ENCODE data around the gene SCN2B. TPM values are rescaled to one million over a fixed set of nuclear protein-coding genes. Genes with fewer than 3 reads are reported as not detected.

The SCN2B gene
- total and polyA plus RNA-seq, 10 of the 15 experiments (the other 5 are each of a cell fraction or from before 2014, with no cell fraction given): 0.01 TPM; not detected in 9

DNA sequence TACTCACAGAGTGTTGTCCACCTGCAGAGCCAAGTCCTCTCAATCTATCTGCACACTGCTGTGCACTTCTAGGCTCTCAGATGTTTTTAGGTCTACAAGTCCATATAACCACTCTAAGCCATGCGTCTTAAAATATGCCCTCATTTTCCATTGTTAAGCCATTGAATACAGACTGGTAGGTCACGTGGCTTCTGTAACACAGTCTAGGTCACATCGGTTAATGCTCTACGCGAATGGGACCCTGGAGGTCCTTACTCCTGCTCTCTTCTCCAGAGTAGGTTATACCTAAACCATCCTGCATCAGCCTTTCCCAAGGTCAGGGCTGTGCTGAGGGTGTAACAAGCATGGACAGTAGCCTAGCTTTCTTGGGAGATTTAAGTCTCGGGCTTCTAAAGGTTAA is 47.6 kb upstream of the SCN2B start:
- BruUV-seq (replicated peaks): no TSS peak
- no peak for ATAC-seq
- CTCF ChIA-PET: interaction anchor here (0.9 to 4.4 kb wide), 5 partner anchors 11 to 35 kb away, joined by 3 to 28 read pairs (median 4); no protein-coding TSS in a partner anchor
- H3K9ac ChIP-seq (ENCODE audit: control insufficient read depth, insufficient read depth, low read length): no peak overlapping the region
- no peak for DNase-seq (ENCODE audit: low read depth, low spot score)
- H3K27me3 ChIP-seq (replicated peaks in 1 of 2; ENCODE audit: control insufficient read depth in 2 of 2, insufficient read depth in 2 of 2, low read length in 1 of 2): no peaks in the 10 kb centered on the region
- no peak for FAIRE-seq
- no peaks in the 10 kb centered on the region for H3K36me3 ChIP-seq (ENCODE audit: control insufficient read depth in 2 of 2, insufficient read depth in 2 of 2, low read length in 1 of 2)
- H3K4me1 ChIP-seq (ENCODE audit: control insufficient read depth, insufficient read depth, low read length): peaks cover 25% of the 10 kb centered on the region
- no peak overlapping the region for H3K4me3 ChIP-seq
- intact Hi-C loops (cut with micrococcal nuclease; ENCODE audit: unreplicated experiment) (no loop called here), in situ Hi-C loops (cut with MboI) (no loop called here)
- H3K9me3 ChIP-seq (replicated peaks; ENCODE audit: control insufficient read depth, insufficient read depth, low read length): peaks cover 1% of the 10 kb centered on the region; the same call in 1 of the 3 replicates
- no peak for TF ChIP-seq NR2C1 (IDR thresholded peaks at IDR 0.05)
- peak; percentile 45; the same call in 1 of the 2 replicates for TF ChIP-seq RAD51 (IDR thresholded peaks at IDR 0.05)
- no peak overlapping the region for H3K4me2 ChIP-seq (ENCODE audit: control insufficient read depth, insufficient read depth)
- WGBS (ENCODE audit: insufficient coverage, insufficient replicate concordance, low lambda C conversion rate, missing lambda C conversion rate): 63% methylated on average over 6 of the region's 6 CpGs
- SMC1A ChIA-PET (ENCODE audit: uncharacterized antibody, unreplicated experiment): interaction anchor here (0.9 to 4.6 kb wide), 8 partner anchors 8 to 68 kb away, joined by 3 to 80 read pairs (median 4); partner anchors contain the start of gene MPZL3
- no peak overlapping the region for H3K27ac ChIP-seq (ENCODE audit: control insufficient read depth, insufficient read depth)
- H4K20me1 ChIP-seq (ENCODE audit: control insufficient read depth, insufficient read depth): no peaks in the 10 kb centered on the region
- H3K79me2 ChIP-seq (ENCODE audit: control insufficient read depth, insufficient read depth, low read length): no peaks in the 10 kb centered on the region
- RAD21 ChIA-PET (ENCODE audit: unreplicated experiment): interaction anchor here (0.9 to 4.0 kb wide), 6 partner anchors 9 to 72 kb away, joined by 4 to 43 read pairs (median 4); no protein-coding TSS in a partner anchor
- no peak overlapping the region for H2AFZ ChIP-seq (ENCODE audit: control insufficient read depth, low read depth, low read length)
- POLR2A ChIA-PET: interaction anchor here (2.0 kb wide), 1 partner anchor 9 kb away, joined by 14 read pairs; no protein-coding TSS in a partner anchor

- in situ Hi-C loops (cut with MboI) (no loop called here), intact Hi-C loops (cut with micrococcal nuclease; ENCODE audit: unreplicated experiment) (no loop called here)
- H3K9me3 ChIP-seq (replicated peaks; ENCODE audit: control insufficient read depth, insufficient read depth, low read length): peaks cover 1% of the 10 kb centered on the region; the same call in 1 of the 3 replicates
- no peak overlapping the region for H3K4me3 ChIP-seq
- H3K4me1 ChIP-seq (ENCODE audit: control insufficient read depth, insufficient read depth, low read length): peaks cover 25% of the 10 kb centered on the region
- WGBS (ENCODE audit: insufficient coverage, insufficient replicate concordance, low lambda C conversion rate, missing lambda C conversion rate): 80% methylated on average over 2 of the region's 2 CpGs
- H3K27ac ChIP-seq (ENCODE audit: control insufficient read depth, insufficient read depth): no peak overlapping the region
- no peaks in the 10 kb centered on the region for H4K20me1 ChIP-seq (ENCODE audit: control insufficient read depth, insufficient read depth)
- ChIA-PET POLR2A (interaction anchor here (2.0 kb wide), 1 partner anchor 8 kb away, joined by 14 read pairs; no protein-coding TSS in a partner anchor), CTCF (interaction anchor here (1.8 to 4.4 kb wide), 2 partner anchors 11 to 25 kb away, joined by 11 to 28 read pairs; no protein-coding TSS in a partner anchor), SMC1A (ENCODE audit: uncharacterized antibody, unreplicated experiment) (interaction anchor here (0.9 to 4.6 kb wide), 4 partner anchors 8 to 68 kb away, joined by 4 to 80 read pairs (median 6); no protein-coding TSS in a partner anchor), RAD21 (ENCODE audit: unreplicated experiment) (interaction anchor here (1.2 to 4.0 kb wide), 2 partner anchors 9 to 54 kb away, joined by 4 to 43 read pairs; no protein-coding TSS in a partner anchor)
- no peaks in the 10 kb centered on the region for H3K79me2 ChIP-seq (ENCODE audit: control insufficient read depth, insufficient read depth, low read length)
- no peak overlapping the region for H3K9ac ChIP-seq (ENCODE audit: control insufficient read depth, insufficient read depth, low read length)
- DNase-seq (ENCODE audit: low read depth, low spot score) (no peak), FAIRE-seq (no peak), ATAC-seq (no peak)
- no peaks in the 10 kb centered on the region for H3K27me3 ChIP-seq (replicated peaks in 1 of 2; ENCODE audit: control insufficient read depth in 2 of 2, insufficient read depth in 2 of 2, low read length in 1 of 2)
- no peak for TF ChIP-seq NR2C1 (IDR thresholded peaks at IDR 0.05)
- TF ChIP-seq ZNF687 (IDR thresholded peaks at IDR 0.05): no peak
- TF ChIP-seq POLR2AphosphoS5 (IDR thresholded peaks at IDR 0.05; ENCODE audit: low read length): no peak
- no peak for TF ChIP-seq HDAC2 (IDR thresholded peaks at IDR 0.05)
- no peak for TF ChIP-seq ESRRA (IDR thresholded peaks at IDR 0.05; ENCODE audit: low read length)
- no peaks in the 10 kb centered on the region for H3K36me3 ChIP-seq (ENCODE audit: control insufficient read depth in 2 of 2, insufficient read depth in 2 of 2, low read length in 1 of 2)
- no peak overlapping the region for H3K4me2 ChIP-seq (ENCODE audit: control insufficient read depth, insufficient read depth)
- BruUV-seq (replicated peaks): no TSS peak
- H2AFZ ChIP-seq (ENCODE audit: control insufficient read depth, low read depth, low read length): no peak overlapping the region
These were observed 47.1 kb upstream of the SCN2B start for GRCh38 chr11:118223570-118223969.
